ENCODE results near the gene MRAP2. TPM values are rescaled to one million over a fixed set of nuclear protein-coding genes. Genes with fewer than 3 reads are reported as not detected.

MRAP2 gene
- total and polyA plus RNA-seq, 2 donors (not counting 3 experiments of a cell fraction or from before 2014, with no cell fraction given) = 5.8 to 8.6 TPM

DNA sequence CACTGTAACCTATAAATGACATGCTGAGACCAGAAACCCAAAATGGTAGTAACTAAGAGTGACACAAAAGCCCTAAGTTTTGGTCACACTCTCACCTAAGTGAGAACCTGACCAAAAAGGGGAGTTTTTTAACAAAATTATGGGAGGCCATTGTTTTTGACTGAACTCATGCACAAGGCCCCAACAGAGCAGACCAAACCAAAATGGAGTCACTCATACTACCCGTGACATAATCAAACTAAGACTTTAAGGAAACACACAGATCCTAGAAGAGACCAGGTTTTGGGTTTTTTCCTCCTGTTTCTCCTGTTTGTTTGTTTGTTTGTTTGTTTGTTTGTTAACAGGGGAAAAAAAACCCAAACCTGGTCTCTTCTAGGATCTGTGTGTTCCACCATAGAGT, 49.2 kb upstream of the MRAP2 start:
- Histone ChIP-seq H3K27me3 (ENCODE audit: control insufficient read depth in 2 of 2, insufficient read depth in 2 of 2, low read length in 2 of 2) (no peaks in the 10 kb centered on the region), H3K4me3 (replicated peaks in 1 of 3; ENCODE audit: insufficient read depth in 1 of 3, low read depth in 1 of 3, low read length in 3 of 3) (no peak overlapping the region), H3K9me3 (replicated peaks; ENCODE audit: control insufficient read depth, insufficient read depth, low read length) (no peaks in the 10 kb centered on the region), H3K9me1 (replicated peaks; ENCODE audit: control insufficient read depth, extremely low read depth, insufficient read depth, low read length) (no peaks in the 10 kb centered on the region), H3K27ac (ENCODE audit: insufficient read depth, low read depth, low read length) (no peak overlapping the region), H3K4me2 (ENCODE audit: insufficient read depth, low read length) (no peak overlapping the region), H3K9ac (replicated peaks; ENCODE audit: extremely low read depth, insufficient read depth, low read length) (no peak overlapping the region), H2AFZ (ENCODE audit: low read depth, low read length) (no peak overlapping the region), H4K20me1 (replicated peaks; ENCODE audit: control insufficient read depth, extremely low read depth, insufficient read depth, low read length) (no peaks in the 10 kb centered on the region), H3K4me1 (ENCODE audit: control insufficient read depth, extremely low read depth, insufficient read depth, low read length) (no peaks in the 10 kb centered on the region), H3K79me2 (ENCODE audit: control insufficient read depth, insufficient read depth, low read length) (no peaks in the 10 kb centered on the region), H3K36me3 (ENCODE audit: control insufficient read depth in 2 of 2, extremely low read depth in 1 of 2, insufficient read depth in 2 of 2, low read length in 2 of 2) (no peaks in the 10 kb centered on the region)
- POLR2A ChIA-PET = no interaction called here
- intact Hi-C loops (cut with micrococcal nuclease) = no loop called here
- TF ChIP-seq EZH2 (IDR thresholded peaks at IDR 0.05; ENCODE audit: borderline replicate concordance, low read depth, low read length, severe bottlenecking) (no peak), FOS (IDR thresholded peaks at IDR 0.05; ENCODE audit: borderline replicate concordance, insufficient read depth, low read length) (no peak), MYC (IDR thresholded peaks at IDR 0.05; ENCODE audit: low read depth, low read length) (no peak), POLR2AphosphoS5 (IDR thresholded peaks at IDR 0.05; ENCODE audit: insufficient read depth, low read depth, low read length) (no peak), JUN (IDR thresholded peaks at IDR 0.05; ENCODE audit: borderline replicate concordance, insufficient read depth, insufficient read length, low read depth) (no peak), POLR2A (IDR thresholded peaks at IDR 0.05; ENCODE audit: low read depth, low read length) (no peak), CTCF (IDR thresholded peaks at IDR 0.05; ENCODE audit: extremely low read depth in 1 of 2, insufficient read depth in 1 of 2, low read depth in 1 of 2, low read length in 2 of 2) (no peak), GATA2 (IDR thresholded peaks at IDR 0.05; ENCODE audit: insufficient read depth, insufficient read length, low read depth, low read length) (no peak)
- TF ChIP-seq, protein P1, sequence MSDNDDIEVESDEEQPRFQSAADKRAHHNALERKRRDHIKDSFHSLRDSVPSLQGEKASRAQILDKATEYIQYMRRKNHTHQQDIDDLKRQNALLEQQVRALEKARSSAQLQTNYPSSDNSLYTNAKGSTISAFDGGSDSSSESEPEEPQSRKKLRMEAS (IDR thresholded peaks at IDR 0.05; ENCODE audit: insufficient read depth, insufficient read length) = no peak
- dilution Hi-C loops (cut with MboI; ENCODE audit: extremely low pct_ligation_motif_present, low sequenced_read_pairs) = no loop called here
- FAIRE-seq (no peak), DNase-seq (ENCODE audit: low read depth, low spot score) (no peak)
- BruUV-seq (replicated peaks) = no TSS peak
- CTCF ChIA-PET = no interaction called here
